ENCODE data around the gene EIF3J. TPM values are rescaled to one million over a fixed set of nuclear protein-coding genes. Genes with fewer than 3 reads are reported as not detected.
"Not testable (repeated sequence)": the region's sequence is repeated elsewhere in the genome, so short reads cannot be mapped to it uniquely, and the experiment has no call there.

Gene EIF3J
- total RNA-seq, 1 donor from 2014 or later = 55.4 TPM

DNA sequence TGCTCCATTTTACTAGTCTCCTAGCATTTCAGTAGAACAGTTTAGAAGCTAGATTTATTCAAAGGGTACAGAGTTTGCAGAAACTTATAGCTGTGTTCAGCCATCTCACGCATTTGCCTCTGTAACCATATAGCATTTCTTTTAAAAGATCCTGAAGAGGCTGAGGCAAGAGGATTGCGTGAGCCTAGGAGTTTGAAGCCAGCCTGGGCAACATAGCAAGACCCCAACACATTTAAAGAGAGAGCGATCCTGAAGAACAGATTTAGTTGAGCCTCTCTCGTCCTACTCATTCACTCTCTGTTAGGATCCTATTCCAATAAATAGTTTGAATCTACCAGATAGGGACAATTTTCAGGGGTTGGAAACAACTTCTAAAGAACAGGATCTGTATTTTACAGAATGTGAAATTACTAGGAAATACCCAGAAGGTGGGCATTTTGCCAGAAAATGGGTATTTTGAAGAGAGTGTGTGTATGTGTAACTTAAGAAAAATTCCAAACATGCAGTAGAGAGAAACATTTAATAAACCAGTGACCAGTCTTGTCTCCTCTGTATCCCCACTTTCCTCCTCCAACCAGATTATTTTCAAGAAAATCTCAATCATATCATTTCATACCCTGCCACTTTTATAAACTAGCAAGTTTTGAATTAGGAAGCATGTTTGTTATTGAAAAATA is 4.5 kb downstream of the EIF3J start:
- peak; percentile 73 for DNase-seq (ENCODE audit: low read depth)

DNA sequence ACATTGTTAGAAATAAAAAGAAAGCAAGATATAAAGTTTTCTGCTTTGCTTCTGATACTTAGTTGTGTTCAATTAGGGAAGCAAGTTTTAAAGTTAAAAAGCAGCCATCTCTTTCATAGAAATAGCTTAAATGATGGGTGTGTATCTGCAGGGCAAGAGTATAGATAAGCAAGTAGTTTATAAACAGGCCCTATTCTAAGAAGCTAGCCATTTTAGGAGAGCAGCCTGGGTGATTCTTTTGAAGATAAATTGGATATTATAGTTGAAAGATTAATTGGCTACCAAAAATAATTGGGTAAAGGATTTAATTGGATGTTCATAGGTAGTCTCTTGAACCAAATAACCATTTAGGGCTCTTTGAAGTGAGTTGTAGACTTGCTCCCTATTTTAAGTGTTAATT is 5.6 kb downstream of the EIF3J start:
- no peak for DNase-seq (ENCODE audit: low read depth)

DNA sequence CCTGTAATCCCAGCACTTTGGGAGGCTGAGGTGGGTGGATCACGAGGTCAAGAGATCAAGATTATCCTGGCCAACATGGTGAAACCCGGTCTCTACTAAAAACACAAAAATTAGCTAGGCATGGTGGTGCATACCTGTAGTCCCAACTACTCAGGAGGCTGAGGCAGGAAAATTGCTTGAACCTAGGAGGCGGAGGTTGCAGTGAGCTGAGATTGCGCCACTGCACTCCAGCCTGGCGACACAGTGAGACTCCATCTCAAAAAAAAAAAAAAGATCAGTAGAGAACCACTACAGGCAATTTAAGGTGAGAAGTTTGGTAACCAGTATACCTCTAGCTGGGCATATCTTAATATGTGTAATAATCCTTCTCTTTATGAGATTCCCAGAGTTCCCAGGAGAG is 7.8 kb downstream of the EIF3J start:
- DNase-seq (ENCODE audit: low read depth) = not testable (repeated sequence)

GRCh38 chr15:44545913-44546802 is 9.2 kb downstream of the EIF3J start:
- peak; percentile 73 for DNase-seq (ENCODE audit: low read depth)

DNA sequence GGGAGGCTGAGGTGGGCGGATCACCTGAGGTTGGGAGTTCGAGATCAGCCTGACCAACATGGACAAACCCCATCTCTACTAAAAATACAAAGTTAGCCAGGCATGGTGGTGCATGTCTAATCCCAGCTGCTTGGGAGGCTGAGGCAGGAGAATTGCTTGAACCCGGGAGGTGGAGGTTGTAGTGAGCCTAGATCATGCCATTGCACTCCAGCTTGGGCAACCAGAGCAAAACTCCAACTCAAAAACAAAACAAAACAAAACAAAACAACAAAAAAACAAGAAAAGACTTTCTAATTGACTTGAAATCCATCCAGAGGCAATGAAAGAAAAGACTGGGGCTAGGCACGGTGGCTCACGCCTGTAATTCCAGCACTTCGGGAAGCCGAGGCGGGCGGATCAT is 12.2 kb downstream of the EIF3J start:
- DNase-seq (ENCODE audit: low read depth) = not testable (repeated sequence)

- DNase-seq (ENCODE audit: low read depth) = peak; percentile 25
Observed at GRCh38 chr15:44550256-44550655, 13.3 kb downstream of the EIF3J start.

DNA sequence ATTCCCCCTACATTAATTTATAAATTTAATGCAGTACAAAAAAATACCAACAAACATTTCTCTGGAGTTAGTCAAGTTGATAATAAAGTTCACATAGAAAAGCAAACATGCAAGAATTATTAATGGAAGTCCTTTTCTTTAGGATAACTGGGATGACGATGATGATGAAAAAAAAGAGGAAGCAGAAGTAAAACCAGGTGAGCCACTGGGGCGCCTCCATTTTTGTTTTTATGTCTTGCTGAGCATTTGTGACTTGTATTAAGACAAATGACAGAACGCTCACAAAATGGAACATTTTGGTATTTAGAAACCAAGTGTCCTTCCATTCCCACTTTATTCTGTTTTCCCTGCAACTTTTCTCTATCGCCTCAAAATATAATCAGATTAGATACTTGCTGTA is 13.8 kb downstream of the EIF3J start:
- DNase-seq (ENCODE audit: low read depth) = no peak

DNA sequence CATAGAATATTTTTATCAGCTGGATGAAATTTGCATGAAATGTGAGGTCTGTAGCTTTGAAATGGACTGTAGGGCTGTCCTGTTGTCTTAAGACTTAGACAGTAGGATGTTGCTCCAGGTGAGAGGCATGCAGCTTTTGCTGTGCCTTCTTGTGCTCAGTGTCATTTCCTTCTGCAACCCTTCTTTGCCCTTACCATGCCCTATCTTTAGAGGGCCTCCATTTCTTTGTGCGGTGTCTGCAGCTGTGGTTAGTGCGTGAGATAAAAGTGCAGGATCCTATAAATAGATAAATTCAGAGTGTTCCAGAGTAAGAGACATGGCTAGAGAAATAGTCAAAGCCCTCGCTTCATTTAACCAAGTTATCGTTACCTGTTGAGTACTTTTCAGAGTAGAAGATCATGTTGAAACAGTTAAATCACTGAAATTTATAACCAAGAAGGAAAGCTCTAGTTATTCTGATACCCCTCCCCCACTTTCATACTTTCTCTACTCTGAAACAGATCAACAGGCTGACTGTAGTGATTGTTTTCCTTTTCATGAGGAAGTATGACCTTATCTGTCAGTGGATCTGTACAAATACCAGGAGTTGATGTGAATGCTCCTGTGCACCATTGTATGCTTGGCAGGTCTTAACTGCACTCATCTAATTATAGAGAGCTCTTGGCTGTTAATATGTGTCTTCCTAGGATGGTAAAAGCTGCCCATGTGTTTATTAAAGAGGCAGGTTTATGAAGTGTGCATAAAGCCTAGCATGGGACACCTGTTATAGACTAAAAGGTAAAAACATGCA is 18.2 kb downstream of the EIF3J start:
- peak; percentile 59 for DNase-seq (ENCODE audit: low read depth)

GRCh38 chr15:44560926-44561325 is 24.0 kb downstream of the EIF3J start:
- not testable (repeated sequence) for DNase-seq (ENCODE audit: low read depth)

DNA sequence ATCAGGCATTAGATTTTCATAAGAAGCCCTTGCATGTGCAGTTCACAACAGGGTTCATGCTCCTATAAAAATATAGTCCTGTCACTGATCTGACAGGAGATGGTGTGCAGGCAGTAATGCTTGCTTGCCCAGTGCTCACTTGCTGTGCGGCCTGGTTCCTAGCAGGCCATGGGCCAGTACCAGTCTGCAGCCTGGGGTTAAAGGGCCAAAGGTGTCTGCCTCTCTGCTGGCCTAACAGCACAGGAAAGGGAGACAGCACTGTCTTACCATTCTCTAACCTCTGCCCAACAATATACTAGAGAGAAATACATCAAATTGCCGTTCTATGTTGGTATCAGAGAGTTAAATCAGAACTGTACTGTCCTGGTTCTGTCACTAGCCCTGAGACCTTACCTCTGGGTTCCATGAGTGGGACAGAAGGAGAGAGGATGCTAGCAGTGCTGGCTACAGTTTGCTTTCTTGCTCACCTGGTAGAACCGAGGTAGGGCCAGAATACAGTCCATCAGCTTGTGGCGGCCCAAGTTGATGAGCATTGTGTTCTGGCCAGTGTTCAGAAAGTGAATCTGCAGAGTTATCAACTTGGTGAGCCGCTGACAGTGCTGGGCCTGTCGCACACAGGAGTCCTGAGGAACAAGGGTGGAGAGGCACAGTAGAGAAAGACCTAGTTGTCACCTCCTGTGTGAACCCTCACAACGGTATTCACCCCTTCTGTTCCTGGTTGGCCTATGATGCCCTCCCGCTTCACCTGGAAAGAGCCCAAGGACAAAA is 28.6 kb downstream of the EIF3J start:
- DNase-seq (ENCODE audit: low read depth) = no peak

DNA sequence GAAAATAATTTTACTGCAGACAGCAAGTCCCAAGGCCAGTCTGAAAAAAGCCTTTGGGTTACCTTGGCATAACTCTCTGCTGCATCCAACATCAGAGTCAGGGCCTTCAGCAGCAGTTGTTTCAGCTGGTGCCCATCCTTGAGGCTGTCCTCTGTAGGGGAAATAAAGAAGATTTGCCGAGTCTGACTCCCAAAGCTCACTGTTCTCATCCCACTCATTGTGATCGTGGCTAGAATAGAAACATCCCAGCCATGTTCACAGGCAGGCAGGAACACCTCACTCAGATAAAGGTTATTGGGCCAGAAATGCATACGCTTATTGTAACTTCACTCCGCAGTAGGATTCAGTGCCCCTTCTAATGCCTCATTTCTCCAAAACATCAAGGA is 29.2 kb downstream of the EIF3J start:
- DNase-seq (ENCODE audit: low read depth) = no peak

- no peak for DNase-seq (ENCODE audit: low read depth)
Observed at GRCh38 chr15:44568338-44568737, 31.4 kb downstream of the EIF3J start.

- no peak for DNase-seq (ENCODE audit: low read depth)
Observed at GRCh38 chr15:44569316-44569715, 32.4 kb downstream of the EIF3J start.

GRCh38 chr15:44570361-44570760 is 33.4 kb downstream of the EIF3J start:
- no peak for DNase-seq (ENCODE audit: low read depth)

DNA sequence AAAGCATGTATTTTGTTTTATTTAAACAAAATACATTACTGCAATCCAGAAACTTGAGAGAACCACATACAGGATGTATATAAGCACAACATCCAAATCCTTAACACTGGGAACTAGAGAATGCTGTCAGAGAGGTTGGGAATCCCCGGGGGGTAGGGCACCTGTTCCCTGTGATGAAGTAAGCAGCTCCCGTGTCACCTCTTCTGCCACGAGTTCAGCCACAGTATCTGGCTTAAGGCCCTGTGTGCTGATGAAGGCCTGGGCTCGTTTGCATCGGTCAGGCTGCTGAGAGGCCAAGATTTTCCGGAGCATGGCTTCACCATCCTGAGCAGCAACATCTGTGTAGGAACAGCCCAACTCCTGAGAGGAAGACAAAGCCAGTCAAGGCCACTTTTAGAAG is 36.4 kb downstream of the EIF3J start:
- DNase-seq (ENCODE audit: low read depth) = peak; percentile 72

- DNase-seq (ENCODE audit: low read depth) = no peak
Observed at GRCh38 chr15:44574734-44575133, 37.8 kb downstream of the EIF3J start.

GRCh38 chr15:44580105-44580504 is 43.2 kb downstream of the EIF3J start:
- DNase-seq (ENCODE audit: low read depth) = no peak

GRCh38 chr15:44584162-44584749 is 47.3 kb downstream of the EIF3J start:
- DNase-seq (ENCODE audit: low read depth) = peak; percentile 23

DNA sequence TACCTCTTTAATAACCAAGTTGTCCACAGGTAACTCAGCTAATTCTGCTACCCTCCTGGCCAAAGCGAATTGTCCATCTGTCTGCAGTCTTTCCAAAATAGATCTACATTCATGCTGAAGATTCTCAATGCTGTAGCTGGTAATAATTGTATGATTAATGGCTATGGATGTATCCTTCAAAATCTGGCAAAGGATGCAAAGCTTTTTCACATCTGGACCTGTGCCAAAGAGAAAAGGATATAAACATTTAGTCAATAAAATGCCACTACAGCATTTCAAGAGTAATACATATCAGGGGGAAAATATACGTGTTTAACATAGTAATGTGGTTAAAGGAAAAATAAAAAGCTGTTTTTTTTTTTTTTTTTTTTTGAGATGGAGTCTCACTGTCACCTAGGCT is 48.7 kb downstream of the EIF3J start:
- DNase-seq (ENCODE audit: low read depth) = no peak

GRCh38 chr15:44588541-44588940 is 51.6 kb downstream of the EIF3J start:
- DNase-seq (ENCODE audit: low read depth) = no peak

- DNase-seq (ENCODE audit: low read depth) = no peak
Observed at GRCh38 chr15:44591326-44591725, 54.4 kb downstream of the EIF3J start.
